HG02943 (cell line): ENCODE measurements around the gene UCP3.
A peak's percentile ranks its signal among the peaks of the same experiment; 100 is the strongest.

ENCODE experiments used
- ATAC-seq: cut with Tn5 transposase; IDR thresholded peaks from one replicate; pipeline ENCODE4 v1.9.1; 2021; ENCODE audit warnings: mild to moderate bottlenecking, low read depth, moderate library complexity; ENCODE audit not compliant: unreplicated experiment

Gene UCP3

DNA sequence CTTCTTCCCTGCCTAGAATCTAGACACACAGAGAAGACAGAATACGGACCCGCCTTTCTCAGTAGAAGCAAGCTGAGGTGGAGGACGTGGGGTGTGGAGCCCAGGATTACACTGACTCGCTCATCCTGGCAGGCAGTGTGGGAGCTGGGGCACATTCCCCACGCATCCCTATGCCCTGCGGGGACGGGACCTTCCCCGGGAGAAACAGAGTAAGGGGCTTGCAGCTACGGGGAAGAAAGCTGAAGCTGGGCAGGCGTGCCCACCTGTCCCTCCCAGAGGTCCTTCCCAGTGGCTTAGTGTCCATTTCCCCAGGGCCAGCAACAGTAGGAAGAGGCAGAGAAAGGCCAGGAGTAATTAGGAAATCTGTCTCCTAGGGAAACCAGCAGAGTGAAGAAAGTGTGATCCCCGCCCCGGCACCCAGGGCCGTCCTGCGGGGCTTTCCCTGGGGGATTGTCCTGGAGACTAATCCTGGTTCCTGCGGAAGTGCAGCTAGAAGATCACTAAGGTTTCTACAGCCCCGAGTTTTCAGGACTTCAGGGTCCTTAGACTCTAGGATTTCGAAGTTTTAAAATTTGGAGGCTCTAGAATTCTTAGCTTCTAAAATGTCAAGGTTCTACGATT is 50.3 kb downstream of the UCP3 start:
- ATAC-seq, result no peak

DNA sequence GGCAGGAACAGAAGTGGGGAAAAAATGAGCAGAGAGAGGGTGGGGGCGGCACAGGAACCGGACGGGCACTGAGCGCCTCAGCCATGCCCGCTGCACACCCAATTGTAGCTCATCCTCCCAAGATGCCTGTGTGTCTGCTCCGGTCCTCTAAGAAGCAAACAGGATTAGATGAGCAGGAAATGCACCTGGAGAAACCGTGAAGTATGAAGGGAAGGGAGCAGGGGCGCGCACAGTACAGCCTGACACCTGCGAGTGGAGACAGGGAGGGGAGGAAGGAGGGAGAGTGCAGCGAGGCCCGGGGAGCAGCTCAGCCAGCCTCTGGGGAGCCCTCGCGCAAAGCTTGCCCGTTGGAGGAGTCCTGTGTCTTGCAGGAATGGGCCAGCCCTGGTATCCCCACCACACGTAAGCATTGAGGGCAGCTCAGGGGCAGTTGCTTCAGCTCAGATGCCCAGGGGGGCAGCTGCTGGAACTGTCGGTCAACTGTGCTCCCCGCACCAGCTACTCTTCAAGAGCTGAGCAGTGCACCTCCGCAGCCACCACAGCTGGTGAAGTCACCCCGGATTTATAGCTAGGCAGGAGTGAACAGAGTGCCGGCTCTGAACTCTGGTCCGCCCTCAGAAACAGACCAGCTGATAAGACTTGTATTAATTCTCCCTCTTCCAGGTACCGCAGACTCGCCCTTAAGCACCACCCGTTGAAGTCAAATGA is 51.1 kb downstream of the UCP3 start:
- no peak for ATAC-seq

DNA sequence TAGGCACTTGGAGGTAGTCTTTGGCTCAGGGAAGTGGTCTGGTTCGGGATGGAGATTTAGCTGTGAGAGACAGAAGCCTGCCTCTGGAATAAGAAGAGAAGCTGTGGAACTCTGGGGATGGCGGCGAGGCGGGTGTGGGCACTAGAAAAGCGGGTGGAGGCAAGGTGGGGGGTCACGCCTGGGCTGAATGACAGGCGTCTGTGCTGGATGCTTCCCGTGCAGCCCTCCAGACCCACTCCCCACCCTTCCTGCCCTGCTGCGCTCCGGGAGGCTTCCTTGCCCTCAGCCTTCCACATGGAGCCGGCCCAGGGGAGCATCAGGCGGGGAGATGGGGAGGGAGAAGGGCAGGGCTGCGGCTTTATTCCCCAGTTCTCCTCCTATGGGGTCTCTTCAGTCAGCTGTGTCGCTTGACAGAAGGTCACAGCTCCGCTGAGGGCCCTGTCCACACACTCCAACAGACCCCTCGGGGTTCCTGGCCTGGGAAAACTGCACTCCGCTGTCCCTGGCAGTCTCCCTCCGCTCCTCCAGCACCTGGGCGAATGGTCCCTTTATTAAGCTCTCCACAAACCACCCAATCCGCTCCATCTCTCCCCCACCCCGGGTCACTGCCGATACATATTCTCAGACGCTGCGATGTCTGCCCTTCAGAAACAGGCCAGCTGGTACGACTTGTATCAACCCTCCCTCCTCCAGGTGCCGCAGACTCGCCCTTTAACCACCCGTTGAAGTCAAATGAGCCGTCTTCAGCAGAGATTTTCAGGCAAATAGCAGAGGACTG is 51.8 kb downstream of the UCP3 start:
- no peak for ATAC-seq

DNA sequence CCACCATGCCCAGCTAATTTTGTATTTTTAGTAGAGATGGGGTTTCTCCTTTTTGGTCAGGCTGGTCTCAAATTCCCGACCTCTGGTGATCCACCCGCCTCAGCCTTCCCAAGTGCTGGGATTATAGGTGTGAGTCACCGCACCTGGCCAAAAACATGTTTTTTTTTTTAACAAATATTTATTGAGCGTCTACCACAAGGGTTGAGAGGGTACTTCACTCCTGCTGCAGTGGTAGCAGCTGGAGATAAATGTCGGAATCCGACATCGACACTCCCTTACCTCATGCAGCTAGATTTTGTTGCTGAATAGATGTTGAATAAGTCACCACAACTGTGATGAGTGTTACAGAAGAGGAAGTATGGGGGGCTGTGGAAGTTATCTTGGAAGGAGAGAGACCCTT is 57.1 kb downstream of the UCP3 start:
- no peak for ATAC-seq

DNA sequence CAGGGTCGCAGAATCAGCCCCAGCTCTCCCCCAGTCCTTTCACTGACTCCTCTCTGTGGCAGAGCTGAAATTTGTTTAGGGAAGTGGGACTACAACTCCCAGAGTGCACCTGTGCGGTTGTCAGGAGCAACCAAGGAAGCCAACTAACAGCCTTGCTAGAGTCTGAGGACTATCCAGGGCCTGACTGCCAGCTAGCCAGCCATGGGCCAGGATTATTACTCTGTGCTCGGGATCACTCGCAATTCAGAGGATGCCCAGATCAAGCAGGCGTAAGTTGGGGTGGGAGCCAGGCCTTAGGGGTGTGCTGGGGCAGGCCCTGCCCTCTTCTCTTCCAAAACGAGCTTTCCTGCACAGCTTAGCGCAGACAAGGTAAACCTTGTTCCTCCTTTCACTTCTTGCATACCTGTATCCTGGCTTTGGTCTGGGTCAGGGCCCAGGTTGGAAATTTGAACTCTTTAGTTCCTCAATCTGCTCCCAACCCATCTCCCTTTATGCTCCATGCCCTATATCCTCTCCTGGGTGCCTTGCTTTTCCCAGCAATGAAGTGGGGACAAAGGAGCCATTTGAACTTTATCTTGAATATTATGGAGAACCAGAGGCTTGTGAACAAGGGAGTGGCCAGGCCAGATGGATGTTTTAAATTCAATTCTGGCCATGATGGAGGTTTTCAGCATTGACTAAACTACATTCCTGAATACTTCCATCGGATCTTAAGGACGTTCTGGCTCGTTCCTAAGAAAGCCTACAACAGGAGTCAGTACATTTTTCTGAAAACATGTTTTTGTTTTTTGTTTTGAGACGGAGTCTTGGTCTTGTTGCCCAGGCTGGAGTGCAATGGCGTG is 57.8 kb downstream of the UCP3 start, which contains the start of gene DNAJB13:
TSS of gene DNAJB13 (plus strand) at position 158 of the 842 bp plus-strand sequence. CDS start at position 202, 44 bp downstream.
- ATAC-seq, result peak; percentile 86
